Measurements from ENCODE around the gene SLC12A7. TPM values are rescaled to one million over a fixed set of nuclear protein-coding genes. Genes with fewer than 3 reads are reported as not detected.

The SLC12A7 gene
- total and polyA plus RNA-seq, 9 of the 15 experiments (the other 6 are each of a cell fraction or from before 2014, with no cell fraction given): 0.01 to 3.1 (median 0.56) TPM

- TF ChIP-seq ZBTB7A (IDR thresholded peaks at IDR 0.05; ENCODE audit: borderline replicate concordance, control insufficient read depth, low read depth, low read length) (no peak), MEF2D (tag; conservative IDR thresholded peaks at IDR 0.05; ENCODE audit: low read depth) (no peak), KDM2B (CRISPR knock-in tag; IDR thresholded peaks at IDR 0.05) (no peak), KDM1A (IDR thresholded peaks at IDR 0.05) (no peak), KDM4B (IDR thresholded peaks at IDR 0.05; ENCODE audit: borderline replicate concordance in 2 of 2, low read depth in 1 of 2) (no peak)
These were observed 109.0 kb downstream of the SLC12A7 start (continued) for GRCh38 chr5:1002836-1003235.

- CTCF ChIA-PET (ENCODE audit: low intra/inter-chr PET ratio): no interaction called here
- Histone ChIP-seq H2AFZ (ENCODE audit: low read depth, low read length) (no peak overlapping the region), H3K79me2 (ENCODE audit: control insufficient read depth, insufficient read depth, low read length) (no peaks in the 10 kb centered on the region), H3K27me3 (ENCODE audit: control insufficient read depth in 2 of 2, insufficient read depth in 2 of 2, low read length in 2 of 2) (peaks cover 31 to 82% of the 10 kb centered on the region in 2 experiments; a peak in 4 of 5 replicates), H3K27ac (ENCODE audit: extremely low read depth, low read depth, low read length) (no peak overlapping the region), H3K4me3 (no peak overlapping the region), H3K4me2 (ENCODE audit: insufficient read depth, low read length) (no peak overlapping the region), H4K20me1 (replicated peaks; ENCODE audit: control insufficient read depth, insufficient read depth, low read length) (peaks cover 27% of the 10 kb centered on the region; the same call in 1 of the 2 replicates), H3K36me3 (ENCODE audit: control insufficient read depth, insufficient read depth, low read length) (no peaks in the 10 kb centered on the region), H3K9me1 (ENCODE audit: control insufficient read depth, insufficient read depth, low read length) (no peaks in the 10 kb centered on the region), H3K9ac (ENCODE audit: insufficient read depth in 1 of 2, low read depth in 2 of 2, low read length in 2 of 2) (no peak overlapping the region), H3K4me1 (replicated peaks in 1 of 2; ENCODE audit: control insufficient read depth in 2 of 2, insufficient read depth in 2 of 2, low read length in 2 of 2) (peaks cover 1 to 26% of the 10 kb centered on the region in 2 experiments; a peak in 4 of 5 replicates), H3K9me3 (replicated peaks; ENCODE audit: control insufficient read depth, insufficient read depth, low read depth, low read length) (no peaks in the 10 kb centered on the region)
- no TSS peak for BruUV-seq (replicated peaks)
- DNase-seq (ENCODE audit: extremely low read depth in 1 of 4, low spot score in 3 of 4) (no peak), FAIRE-seq (no peak), ATAC-seq (no peak)
- POLR2A ChIA-PET: interaction anchor here (1.1 kb wide), 1 partner anchor 12 kb away, joined by 3 read pairs; no protein-coding TSS in a partner anchor
- TF ChIP-seq NKRF (IDR thresholded peaks at IDR 0.05; ENCODE audit: borderline replicate concordance): no peak
- 5% methylated on average over 4 of the region's 4 CpGs for WGBS (ENCODE audit: insufficient coverage, low coverage, missing lambda C conversion rate)
- in situ Hi-C loops (cut with MboI) (no loop called here), intact Hi-C loops (cut with micrococcal nuclease) (no loop called here)
These were observed 109.7 kb downstream of the SLC12A7 start for GRCh38 chr5:1002271-1002546.

Measured in K562 (cell line).